ENCODE data around the gene PIGX. TPM values are rescaled to one million over a fixed set of nuclear protein-coding genes. Genes with fewer than 3 reads are reported as not detected.
A peak's percentile ranks its signal among the peaks of the same experiment; 100 is the strongest.

PIGX gene
- polyA plus RNA-seq (97.3 and 116 TPM in 2 replicates), polyA minus RNA-seq (64.6 and 74.3 TPM in 2 replicates)

DNA sequence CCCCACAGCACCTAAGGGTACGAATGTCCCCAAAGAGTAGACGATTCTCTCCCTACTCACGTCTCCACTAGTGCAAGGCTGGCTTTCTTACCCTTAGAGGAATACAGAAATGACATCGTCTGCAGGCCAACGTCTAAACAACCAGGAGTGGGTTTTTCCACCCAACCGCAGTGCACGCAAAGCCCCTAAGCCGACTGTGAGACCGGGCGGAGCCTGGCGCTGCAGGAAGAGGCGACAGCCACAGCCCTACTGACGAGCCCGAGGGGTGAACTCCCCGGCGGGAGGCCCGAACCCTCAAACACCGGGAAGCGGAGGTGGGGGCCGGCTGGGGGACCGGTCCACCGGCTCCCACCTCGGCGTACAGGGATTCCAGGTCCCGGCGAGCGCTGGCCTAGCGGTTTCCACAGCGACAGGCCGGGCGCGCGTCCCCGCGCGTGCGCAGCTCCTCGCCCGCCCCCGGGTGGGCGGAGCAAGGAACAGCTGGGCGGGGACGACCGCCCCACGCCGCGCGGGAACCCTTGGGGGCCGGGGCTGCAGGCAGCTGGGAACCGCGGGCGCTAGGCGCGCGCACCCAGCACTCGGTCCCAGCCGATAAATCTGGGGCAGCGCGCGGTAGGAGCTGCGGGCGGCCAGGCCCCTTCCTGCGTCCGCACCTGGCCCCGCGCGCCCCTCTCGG, at the start of gene PIGX, which contains the start of gene CEP19:
Gene PIGX, plus strand, starts transcription at position 540 of the 676 bp plus-strand sequence.
Gene CEP19, minus strand, starts transcription at position 413 of the 676 bp plus-strand sequence. CDS start 3,593 bp downstream, outside the sequence.
- Histone ChIP-seq H3K36me3 (ENCODE audit: insufficient read depth, low read length) (no peaks in the 10 kb centered on the region), H2AFZ (ENCODE audit: low read depth, low read length) (peak within 1 kb of the TSS; percentile 86), H4K20me1 (ENCODE audit: insufficient read depth) (no peaks in the 10 kb centered on the region), H3K27ac (ENCODE audit: low read length) (peak within 1 kb of the TSS; percentile 88), H3K4me2 (ENCODE audit: low read length) (peak within 1 kb of the TSS; percentile 90), H3K4me3 (ENCODE audit: low read length) (peak within 1 kb of the TSS; percentile 95), H3K79me2 (replicated peaks; ENCODE audit: insufficient read depth, low read length) (peaks cover 4% of the 10 kb centered on the region), H3K9me3 (ENCODE audit: low read length) (no peaks in the 10 kb centered on the region), H3K27me3 (ENCODE audit: insufficient read depth, low read depth, low read length) (no peaks in the 10 kb centered on the region), H3K9ac (ENCODE audit: low read length) (peak within 1 kb of the TSS; percentile 88), H3K9me2 (ENCODE audit: insufficient read depth, low read length) (no peaks in the 10 kb centered on the region), H3F3A (ENCODE audit: insufficient read depth, low read length, poor library complexity, severe bottlenecking) (peaks cover 5% of the 10 kb centered on the region)
- TF ChIP-seq SMC3 (conservative IDR thresholded peaks at IDR 0.05; ENCODE audit: poor library complexity) = peak; percentile 48
- TF ChIP-seq EP300 (conservative IDR thresholded peaks at IDR 0.05; ENCODE audit: poor library complexity, severe bottlenecking) = peak; percentile 51
- peak; percentile 51 for TF ChIP-seq RAD21 (conservative IDR thresholded peaks at IDR 0.05)
- TF ChIP-seq EZH2 (IDR thresholded peaks at IDR 0.05; ENCODE audit: borderline replicate concordance, insufficient read depth, low read length, poor library complexity, severe bottlenecking) = no peak
- peak; percentile 80 for TF ChIP-seq POLR2AphosphoS5 (IDR thresholded peaks at IDR 0.05)
- peak; percentile 53 for TF ChIP-seq TAF1 (IDR thresholded peaks at IDR 0.05; ENCODE audit: low read depth)
- TF ChIP-seq REST (IDR thresholded peaks at IDR 0.05; ENCODE audit: borderline replicate concordance) = peak; percentile 64
- peak; percentile 82 for TF ChIP-seq MXI1 (conservative IDR thresholded peaks at IDR 0.05; ENCODE audit: poor library complexity, severe bottlenecking)
- TF ChIP-seq, protein P1, sequence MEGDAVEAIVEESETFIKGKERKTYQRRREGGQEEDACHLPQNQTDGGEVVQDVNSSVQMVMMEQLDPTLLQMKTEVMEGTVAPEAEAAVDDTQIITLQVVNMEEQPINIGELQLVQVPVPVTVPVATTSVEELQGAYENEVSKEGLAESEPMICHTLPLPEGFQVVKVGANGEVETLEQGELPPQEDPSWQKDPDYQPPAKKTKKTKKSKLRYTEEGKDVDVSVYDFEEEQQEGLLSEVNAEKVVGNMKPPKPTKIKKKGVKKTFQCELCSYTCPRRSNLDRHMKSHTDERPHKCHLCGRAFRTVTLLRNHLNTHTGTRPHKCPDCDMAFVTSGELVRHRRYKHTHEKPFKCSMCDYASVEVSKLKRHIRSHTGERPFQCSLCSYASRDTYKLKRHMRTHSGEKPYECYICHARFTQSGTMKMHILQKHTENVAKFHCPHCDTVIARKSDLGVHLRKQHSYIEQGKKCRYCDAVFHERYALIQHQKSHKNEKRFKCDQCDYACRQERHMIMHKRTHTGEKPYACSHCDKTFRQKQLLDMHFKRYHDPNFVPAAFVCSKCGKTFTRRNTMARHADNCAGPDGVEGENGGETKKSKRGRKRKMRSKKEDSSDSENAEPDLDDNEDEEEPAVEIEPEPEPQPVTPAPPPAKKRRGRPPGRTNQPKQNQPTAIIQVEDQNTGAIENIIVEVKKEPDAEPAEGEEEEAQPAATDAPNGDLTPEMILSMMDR (IDR thresholded peaks at IDR 0.05; ENCODE audit: poor library complexity, severe bottlenecking) = no peak

DNA sequence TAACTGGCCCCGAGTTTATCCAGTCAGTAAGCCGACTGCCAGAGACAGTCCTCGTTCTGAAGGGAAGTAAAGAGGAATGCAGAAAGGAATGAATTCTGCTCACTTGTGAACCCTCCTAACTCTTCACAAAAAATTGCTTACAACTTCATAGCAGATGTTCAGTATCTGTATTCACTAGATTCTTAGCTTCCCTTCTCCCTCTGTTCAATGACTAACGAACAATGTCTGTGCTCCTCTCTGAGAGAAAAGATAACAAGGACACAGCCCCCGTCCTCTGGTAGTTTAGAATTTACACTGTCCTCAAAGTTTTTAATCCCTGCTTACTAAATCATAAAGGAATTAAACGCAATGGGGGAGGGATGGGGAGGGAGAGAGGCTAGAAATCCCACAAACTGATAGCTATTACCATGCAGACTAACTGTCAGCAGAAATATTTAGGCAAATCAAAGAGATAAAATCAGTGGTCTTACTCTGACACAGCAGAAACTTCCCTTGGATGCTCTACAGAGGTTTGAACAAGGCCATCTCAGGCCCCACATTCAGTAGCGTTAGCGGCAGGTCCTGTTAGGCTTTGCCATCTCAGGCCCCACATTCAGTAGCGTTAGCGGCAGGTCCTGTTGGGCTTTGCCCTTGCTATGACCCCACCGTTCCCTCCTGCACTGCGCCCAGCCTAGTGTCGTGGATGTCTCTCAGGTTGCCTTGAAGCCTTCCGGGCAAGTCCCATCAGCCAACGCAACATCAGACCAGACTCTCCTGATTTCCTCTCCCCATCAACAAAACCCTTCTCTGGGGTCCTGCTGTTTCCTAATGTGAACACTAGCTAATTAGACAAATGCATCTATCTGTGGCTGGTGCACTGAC, 49.2 kb upstream of the PIGX start:
- H3F3A ChIP-seq (ENCODE audit: insufficient read depth, low read length, poor library complexity, severe bottlenecking) = no peaks in the 10 kb centered on the region
- H3K4me2 ChIP-seq (ENCODE audit: low read length) = no peak overlapping the region
- H3K27me3 ChIP-seq (ENCODE audit: insufficient read depth, low read depth, low read length) = no peaks in the 10 kb centered on the region
- no peak overlapping the region for H3K9ac ChIP-seq (ENCODE audit: low read length)
- H3K36me3 ChIP-seq (ENCODE audit: insufficient read depth, low read length) = no peaks in the 10 kb centered on the region
- H3K9me3 ChIP-seq (ENCODE audit: low read length) = no peaks in the 10 kb centered on the region
- no peaks in the 10 kb centered on the region for H3K9me2 ChIP-seq (ENCODE audit: insufficient read depth, low read length)
- no peaks in the 10 kb centered on the region for H3K79me2 ChIP-seq (replicated peaks; ENCODE audit: insufficient read depth, low read length)
- no peak overlapping the region for H2AFZ ChIP-seq (ENCODE audit: low read depth, low read length)
- H3K27ac ChIP-seq (ENCODE audit: low read length) = no peak overlapping the region
- no peak overlapping the region for H3K4me3 ChIP-seq (ENCODE audit: low read length)
- no peaks in the 10 kb centered on the region for H4K20me1 ChIP-seq (ENCODE audit: insufficient read depth)
- no peak for TF ChIP-seq MXI1 (conservative IDR thresholded peaks at IDR 0.05; ENCODE audit: poor library complexity, severe bottlenecking)
- no peak for TF ChIP-seq EZH2 (IDR thresholded peaks at IDR 0.05; ENCODE audit: borderline replicate concordance, insufficient read depth, low read length, poor library complexity, severe bottlenecking)
- TF ChIP-seq, protein P1 (IDR thresholded peaks at IDR 0.05; ENCODE audit: poor library complexity, severe bottlenecking) = no peak
- no peak for TF ChIP-seq EP300 (conservative IDR thresholded peaks at IDR 0.05; ENCODE audit: poor library complexity, severe bottlenecking)

All from neural cell (in vitro differentiated cells).